NB4 (cell line): ENCODE data around the gene PDK1.
"Not testable (repeated sequence)": the region's sequence is repeated elsewhere in the genome, so short reads cannot be mapped to it uniquely, and the experiment has no call there.

Source experiments
- DNase-seq: peaks from one replicate; pipeline ENCODE4 v3.0.0; 2010; ENCODE audit warnings: low read depth
- H3K4me3 ChIP-seq: one replicate; pipeline ENCODE4 v1.5.1; 2011; ENCODE audit warnings: mild to moderate bottlenecking, low read depth, low read length, moderate library complexity
- CTCF ChIP-seq: IDR thresholded peaks from one replicate; pipeline ENCODE4 v1.5.1; 2012; ENCODE audit warnings: low read depth, low read length
- MAX ChIP-seq: IDR thresholded peaks from 2 replicates; pipeline ENCODE4 v1.6.1; 2011; ENCODE audit warnings: low read depth, low read length
- MYC ChIP-seq: IDR thresholded peaks from 2 replicates; pipeline ENCODE4 v1.6.1; 2011; ENCODE audit warnings: low read depth, low read length
- POLR2A ChIP-seq: IDR thresholded peaks from 2 replicates; pipeline ENCODE4 v1.6.1; 2011; ENCODE audit warnings: mild to moderate bottlenecking; ENCODE audit not compliant: insufficient read length; ENCODE audit errors: extremely low read depth

Gene PDK1

GRCh38 chr2:172545408-172546075, 10.3 kb upstream of the PDK1 start:
- no peak overlapping the region for H3K4me3 ChIP-seq
- TF ChIP-seq CTCF (no peak), MAX (no peak), POLR2A (no peak), MYC (no peak)
- peak; percentile 34 for DNase-seq

- no peak for DNase-seq
- no peak for TF ChIP-seq POLR2A
- no peak for TF ChIP-seq CTCF
- TF ChIP-seq MAX = no peak
- no peak for TF ChIP-seq MYC
- H3K4me3 ChIP-seq = no peak overlapping the region
Measured at GRCh38 chr2:172549131-172549530, 6.8 kb upstream of the PDK1 start.

GRCh38 chr2:172549802-172550201, 6.1 kb upstream of the PDK1 start:
- DNase-seq, H3K4me3 ChIP-seq: not testable (repeated sequence)

GRCh38 chr2:172550419-172550818, 5.5 kb upstream of the PDK1 start:
- no peak overlapping the region for H3K4me3 ChIP-seq
- no peak for DNase-seq
- TF ChIP-seq MYC (no peak), CTCF (no peak), POLR2A (no peak), MAX (no peak)

- DNase-seq = peak; percentile 22
- no peak for TF ChIP-seq CTCF
- TF ChIP-seq MAX = no peak
- no peak overlapping the region for H3K4me3 ChIP-seq
Measured at GRCh38 chr2:172551271-172551670, 4.6 kb upstream of the PDK1 start.

GRCh38 chr2:172552547-172553291, 3.2 kb upstream of the PDK1 start:
- no peak overlapping the region for H3K4me3 ChIP-seq
- no peak for TF ChIP-seq CTCF
- TF ChIP-seq MYC = no peak
- TF ChIP-seq POLR2A = no peak
- no peak for TF ChIP-seq MAX
- DNase-seq = peak; percentile 50
